Fibroblast of peridontal ligament (primary cell): ENCODE results near the gene SLC20A1.
"Not testable (repeated sequence)": the region's sequence is repeated elsewhere in the genome, so short reads cannot be mapped to it uniquely, and the experiment has no call there.

Experiments
- DNase-seq: peaks from one replicate; pipeline ENCODE4 v3.0.0-alpha.2; 2010; ENCODE audit errors: extremely low read depth

SLC20A1 gene

GRCh38 chr2:112646102-112646719 lies 472 bp downstream of the SLC20A1 start:
- no peak for DNase-seq

GRCh38 chr2:112646791-112647689 lies 1.3 kb downstream of the SLC20A1 start:
- no peak for DNase-seq

- DNase-seq: no peak
These were observed 2.3 kb downstream of the SLC20A1 start for GRCh38 chr2:112648081-112648480.

- DNase-seq: no peak
These were observed 10.9 kb downstream of the SLC20A1 start for GRCh38 chr2:112656679-112657078.

GRCh38 chr2:112658301-112658700 lies 12.6 kb downstream of the SLC20A1 start:
- no peak for DNase-seq

- DNase-seq: no peak
These were observed 13.3 kb downstream of the SLC20A1 start for GRCh38 chr2:112658839-112659667.

GRCh38 chr2:112660138-112660537 lies 14.4 kb downstream of the SLC20A1 start:
- DNase-seq: no peak

GRCh38 chr2:112661656-112662305 lies 16.0 kb downstream of the SLC20A1 start:
- DNase-seq: peak; percentile 20

GRCh38 chr2:112662704-112663103 lies 17.0 kb downstream of the SLC20A1 start:
- no peak for DNase-seq

- no peak for DNase-seq
These were observed 18.9 kb downstream of the SLC20A1 start for GRCh38 chr2:112664689-112665088.

- no peak for DNase-seq
These were observed 19.5 kb downstream of the SLC20A1 start for GRCh38 chr2:112665113-112665780.

GRCh38 chr2:112666761-112667122 lies 21.0 kb downstream of the SLC20A1 start:
- DNase-seq: no peak

GRCh38 chr2:112667540-112667939 lies 21.8 kb downstream of the SLC20A1 start:
- DNase-seq: not testable (repeated sequence)

GRCh38 chr2:112669667-112670066 lies 23.9 kb downstream of the SLC20A1 start:
- DNase-seq: no peak

GRCh38 chr2:112670252-112671022 lies 24.7 kb downstream of the SLC20A1 start:
- no peak for DNase-seq

- DNase-seq: no peak
These were observed 26.1 kb downstream of the SLC20A1 start for GRCh38 chr2:112671801-112672200.

GRCh38 chr2:112673008-112673407 lies 27.3 kb downstream of the SLC20A1 start:
- no peak for DNase-seq

GRCh38 chr2:112674229-112674628 lies 28.5 kb downstream of the SLC20A1 start:
- DNase-seq: no peak

- DNase-seq: peak; percentile 54
These were observed 33.7 kb downstream of the SLC20A1 start for GRCh38 chr2:112679484-112679883.

GRCh38 chr2:112680666-112681101 lies 34.9 kb downstream of the SLC20A1 start:
- DNase-seq: no peak
